Measurements from ENCODE around the gene KLHDC9.

The KLHDC9 gene

GRCh38 chr1:161069731-161070270 is 28.4 kb upstream of the KLHDC9 start, which contains the start of gene ARHGAP30:
Gene ARHGAP30 (minus strand): TSS chr1:161069891. CDS start chr1:161069624, 267 bp downstream.
- Mint-ChIP-seq H3K9me3 (no peaks in the 10 kb centered on the region), H3K4me3 (peak within 1 kb of the TSS; percentile 98), H3K36me3 (peaks cover 13% of the 10 kb centered on the region), H3K27me3 (no peaks in the 10 kb centered on the region), H3K4me1 (peaks cover 43% of the 10 kb centered on the region), H3K27ac (peak within 1 kb of the TSS; percentile 95)
- peak; percentile 67 to 80 for DNase-seq (ENCODE audit: low spot score in 2 of 2)
- peak; percentile 81 for ATAC-seq (ENCODE audit: low read depth)

GRCh38 chr1:161070761-161071160 is 27.4 kb upstream of the KLHDC9 start:
- DNase-seq (ENCODE audit: low spot score in 2 of 2) (no peak), ATAC-seq (ENCODE audit: low read depth) (no peak)
- Mint-ChIP-seq H3K9me3 (no peaks in the 10 kb centered on the region), H3K4me1 (peaks cover 43% of the 10 kb centered on the region), H3K4me3 (no peak overlapping the region), H3K27ac (peak overlapping the region; percentile 95), H3K27me3 (no peaks in the 10 kb centered on the region), H3K36me3 (peaks cover 13% of the 10 kb centered on the region)

- no peak overlapping the region for H3K4me3 Mint-ChIP-seq
- no peaks in the 10 kb centered on the region for H3K9me3 Mint-ChIP-seq
- ATAC-seq (ENCODE audit: low read depth), result no peak
- H3K4me1 Mint-ChIP-seq, result peaks cover 37% of the 10 kb centered on the region
- peak; percentile 32 to 40 for DNase-seq (ENCODE audit: low spot score in 2 of 2)
- H3K36me3 Mint-ChIP-seq, result peaks cover 8% of the 10 kb centered on the region
- peak overlapping the region; percentile 75 for H3K27ac Mint-ChIP-seq
- H3K27me3 Mint-ChIP-seq, result no peaks in the 10 kb centered on the region
Measured at GRCh38 chr1:161071886-161072371, 26.2 kb upstream of the KLHDC9 start.

GRCh38 chr1:161072751-161073449 is 25.3 kb upstream of the KLHDC9 start:
- H3K4me1 Mint-ChIP-seq, result peaks cover 28% of the 10 kb centered on the region
- H3K36me3 Mint-ChIP-seq, result peaks cover 4% of the 10 kb centered on the region
- DNase-seq (ENCODE audit: low spot score in 2 of 2) (no peak), ATAC-seq (ENCODE audit: low read depth) (no peak)
- H3K27ac Mint-ChIP-seq, result no peak overlapping the region
- no peak overlapping the region for H3K4me3 Mint-ChIP-seq
- no peaks in the 10 kb centered on the region for H3K9me3 Mint-ChIP-seq
- no peaks in the 10 kb centered on the region for H3K27me3 Mint-ChIP-seq

GRCh38 chr1:161073474-161074121 is 24.6 kb upstream of the KLHDC9 start:
- H3K4me1 Mint-ChIP-seq, result peaks cover 23% of the 10 kb centered on the region
- H3K36me3 Mint-ChIP-seq, result peaks cover 4% of the 10 kb centered on the region
- DNase-seq (ENCODE audit: low spot score in 2 of 2) (no peak), ATAC-seq (ENCODE audit: low read depth) (no peak)
- no peak overlapping the region for H3K27ac Mint-ChIP-seq
- H3K27me3 Mint-ChIP-seq, result no peaks in the 10 kb centered on the region
- H3K9me3 Mint-ChIP-seq, result no peaks in the 10 kb centered on the region
- no peak overlapping the region for H3K4me3 Mint-ChIP-seq

- no peaks in the 10 kb centered on the region for H3K27me3 Mint-ChIP-seq
- ATAC-seq (ENCODE audit: low read depth) (no peak), DNase-seq (ENCODE audit: low spot score in 2 of 2) (no peak)
- no peaks in the 10 kb centered on the region for H3K9me3 Mint-ChIP-seq
- H3K27ac Mint-ChIP-seq, result no peak overlapping the region
- H3K36me3 Mint-ChIP-seq, result no peaks in the 10 kb centered on the region
- no peak overlapping the region for H3K4me3 Mint-ChIP-seq
- H3K4me1 Mint-ChIP-seq, result peaks cover 15% of the 10 kb centered on the region
Measured at GRCh38 chr1:161074676-161075368, 23.3 kb upstream of the KLHDC9 start.

- DNase-seq (ENCODE audit: low spot score in 2 of 2), result no peak
- Mint-ChIP-seq H3K27me3 (peaks cover 3% of the 10 kb centered on the region), H3K4me1 (peaks cover 6% of the 10 kb centered on the region), H3K27ac (no peak overlapping the region), H3K36me3 (no peaks in the 10 kb centered on the region), H3K4me3 (no peak overlapping the region), H3K9me3 (no peaks in the 10 kb centered on the region)
- no peak for ATAC-seq (ENCODE audit: low read depth)
Measured at GRCh38 chr1:161076410-161076809, 21.8 kb upstream of the KLHDC9 start.

GRCh38 chr1:161077426-161077825 is 20.7 kb upstream of the KLHDC9 start:
- no peak overlapping the region for H3K4me3 Mint-ChIP-seq
- DNase-seq (ENCODE audit: low spot score in 2 of 2) (no peak), ATAC-seq (ENCODE audit: low read depth) (no peak)
- no peaks in the 10 kb centered on the region for H3K4me1 Mint-ChIP-seq
- H3K27me3 Mint-ChIP-seq, result peaks cover 3% of the 10 kb centered on the region
- H3K27ac Mint-ChIP-seq, result no peak overlapping the region
- H3K9me3 Mint-ChIP-seq, result no peaks in the 10 kb centered on the region
- no peaks in the 10 kb centered on the region for H3K36me3 Mint-ChIP-seq

- Mint-ChIP-seq H3K9me3 (no peaks in the 10 kb centered on the region), H3K4me3 (no peak overlapping the region), H3K27me3 (peaks cover 3% of the 10 kb centered on the region), H3K27ac (no peak overlapping the region), H3K4me1 (no peaks in the 10 kb centered on the region), H3K36me3 (no peaks in the 10 kb centered on the region)
- no peak for ATAC-seq (ENCODE audit: low read depth)
- no peak for DNase-seq (ENCODE audit: low spot score in 2 of 2)
Measured at GRCh38 chr1:161079436-161080110, 18.6 kb upstream of the KLHDC9 start.

GRCh38 chr1:161080441-161081405 is 17.4 kb upstream of the KLHDC9 start:
- Mint-ChIP-seq H3K9me3 (no peaks in the 10 kb centered on the region), H3K4me1 (no peaks in the 10 kb centered on the region), H3K4me3 (no peak overlapping the region), H3K27ac (no peak overlapping the region), H3K36me3 (no peaks in the 10 kb centered on the region), H3K27me3 (peaks cover 3% of the 10 kb centered on the region)
- DNase-seq (ENCODE audit: low spot score in 2 of 2) (no peak), ATAC-seq (ENCODE audit: low read depth) (no peak)

GRCh38 chr1:161081519-161081918 is 16.6 kb upstream of the KLHDC9 start:
- H3K27me3 Mint-ChIP-seq, result peaks cover 3% of the 10 kb centered on the region
- H3K27ac Mint-ChIP-seq, result peak overlapping the region; percentile 29
- no peaks in the 10 kb centered on the region for H3K4me1 Mint-ChIP-seq
- H3K9me3 Mint-ChIP-seq, result no peaks in the 10 kb centered on the region
- DNase-seq (ENCODE audit: low spot score in 2 of 2) (no peak), ATAC-seq (ENCODE audit: low read depth) (no peak)
- no peaks in the 10 kb centered on the region for H3K36me3 Mint-ChIP-seq
- H3K4me3 Mint-ChIP-seq, result no peak overlapping the region

GRCh38 chr1:161082483-161082882 is 15.7 kb upstream of the KLHDC9 start:
- no peaks in the 10 kb centered on the region for H3K9me3 Mint-ChIP-seq

More at GRCh38 chr1:161082483-161082882, 15.7 kb upstream of the KLHDC9 start:
- Mint-ChIP-seq H3K27ac (no peak overlapping the region), H3K36me3 (no peaks in the 10 kb centered on the region), H3K4me1 (no peaks in the 10 kb centered on the region), H3K4me3 (no peak overlapping the region), H3K27me3 (peaks cover 3% of the 10 kb centered on the region)
- DNase-seq (ENCODE audit: low spot score in 2 of 2) (no peak), ATAC-seq (ENCODE audit: low read depth) (no peak)

Measured in memory B cell (primary cell).